HCT116 (cell line): ENCODE results near the gene LSMEM2. TPM values are rescaled to one million over a fixed set of nuclear protein-coding genes. Genes with fewer than 3 reads are reported as not detected.
A peak's percentile ranks its signal among the peaks of the same experiment; 100 is the strongest.

Source experiments
- ATAC-seq: fragments of 200-7000 bp; cut with Tn5 transposase; 2 replicates; pipeline ENCODE4 v1.9.1; 2020; ENCODE audit warnings: mild to moderate bottlenecking, moderate library complexity
- BruUV-seq: library from RNA; stranded (reverse); fragments of 400-500 nt; replicated peaks from 2 replicates; lab custom pipeline; 2021; lab: Mats Ljungman, UMichigan
- CTCF ChIA-PET: fragments of 300-600 bp; sonication (Branson Sonifier 250); formaldehyde crosslinking; loops from one replicate; lab custom pipeline; 2021; ENCODE audit warnings: antibody characterized with exemption; lab: Charles Lee
- POLR2A ChIA-PET: fragments of 300-600, 350-600 bp; sonication (Branson Sonifier 250); formaldehyde crosslinking; loops from one replicate; lab custom pipeline; 2021; ENCODE audit warnings: antibody characterized with exemption; lab: Charles Lee
- RAD21 ChIA-PET, 2 experiments: fragments of 300-600 bp; sonication (Branson Sonifier 250); formaldehyde crosslinking; loops; one replicate each; lab custom pipeline; 2023; ENCODE audit warnings: low total read pairs in 2 of 2; ENCODE audit not compliant: uncharacterized antibody in 2 of 2, unreplicated experiment in 2 of 2, low non-redundant PET in 1 of 2; lab: Charles Lee
- DNase-seq: peaks from one replicate; pipeline ENCODE4 v3.0.0-alpha.2; 2010; ENCODE audit warnings: low read depth, low spot score
- H2AFZ ChIP-seq: fragments of 200-600 bp; shearing (Covaris generic), sonication (generic); 2 replicates; pipeline ENCODE4 v1.6.1; 2017; ENCODE audit warnings: low read depth, mixed run types, mixed read lengths, antibody characterized with exemption, low read length; ENCODE audit not compliant: poor library complexity, severe bottlenecking
- H3K27ac ChIP-seq: 2 replicates; pipeline ENCODE4 v1.5.1; 2012; ENCODE audit warnings: low read depth, low read length
- H3K27me3 ChIP-seq: fragments of 200-600 bp; sonication (generic); 2 replicates; pipeline ENCODE4 v1.6.1; 2016; ENCODE audit warnings: mixed run types, low read length, mixed read lengths; ENCODE audit not compliant: insufficient read depth
- H3K36me3 ChIP-seq, 2 experiments: fragments of 200-500 bp in 1 of 2; fragments of 200-600 bp in 1 of 2; sonication (Bioruptor generic) in 1 of 2; sonication (generic) in 1 of 2; 2 replicates each; pipeline versions ENCODE4 v1.5.1 to v1.6.1; 2014 to 2016; ENCODE audit warnings: low read length in 2 of 2, inconsistent platforms in 1 of 2, mixed read lengths in 1 of 2, mixed run types in 1 of 2; ENCODE audit not compliant: insufficient read depth in 2 of 2, control insufficient read depth in 1 of 2
- H3K4me1 ChIP-seq, 2 experiments: fragments of 200-600 bp in 1 of 2; sonication (generic) in 1 of 2; 2 replicates each; pipeline versions ENCODE4 v1.5.1 to v1.6.1; 2012 to 2017; ENCODE audit warnings: low read length in 2 of 2, inconsistent platforms in 1 of 2, mild to moderate bottlenecking in 1 of 2, mixed read lengths in 1 of 2, mixed run types in 1 of 2, moderate library complexity in 1 of 2; ENCODE audit not compliant: insufficient read depth in 2 of 2, control insufficient read depth in 1 of 2
- H3K4me2 ChIP-seq: fragments of 200-600 bp; sonication (generic); 2 replicates; pipeline ENCODE4 v1.6.1; 2017; ENCODE audit warnings: mixed run types, low read length, mixed read lengths
- H3K4me3 ChIP-seq, 2 experiments: fragments of 200-600 bp in 1 of 2; sonication (generic) in 1 of 2; replicated peaks in 1 of 2; 2 replicates each; pipeline ENCODE4 v1.5.1; 2011 to 2016; ENCODE audit warnings: low read length in 2 of 2, control low read depth in 1 of 2, low read depth in 1 of 2, mild to moderate bottlenecking in 1 of 2, mixed read lengths in 1 of 2, mixed run types in 1 of 2
- H3K79me2 ChIP-seq: fragments of 200-600 bp; sonication (generic); 2 replicates; pipeline ENCODE4 v1.6.1; 2017; ENCODE audit warnings: mild to moderate bottlenecking, mixed run types, low read length, moderate library complexity, mixed read lengths; ENCODE audit not compliant: insufficient read depth
- H3K9ac ChIP-seq: fragments of 200-600 bp; sonication (generic); 2 replicates; pipeline ENCODE4 v1.6.1; 2016; ENCODE audit warnings: low read length, mixed read lengths
- H3K9me2 ChIP-seq: fragments of 200-600 bp; sonication (generic), shearing (Covaris generic); 2 replicates; pipeline ENCODE4 v1.6.1; 2017; ENCODE audit warnings: mixed run types, mild to moderate bottlenecking, moderate library complexity; ENCODE audit not compliant: insufficient read depth
- H3K9me3 ChIP-seq, 2 experiments: fragments of 200-500 bp in 1 of 2; fragments of 200-600 bp in 1 of 2; sonication (Bioruptor generic) in 1 of 2; sonication (generic) in 1 of 2; 2 replicates each; pipeline ENCODE4 v1.6.1; 2014 to 2017; ENCODE audit warnings: low read length in 2 of 2, mixed read lengths in 2 of 2, inconsistent platforms in 1 of 2, low read depth in 1 of 2, mild to moderate bottlenecking in 1 of 2, mixed run types in 1 of 2, moderate library complexity in 1 of 2; ENCODE audit not compliant: control insufficient read depth in 1 of 2, insufficient read depth in 1 of 2
- H4K20me1 ChIP-seq: fragments of 200-600 bp; sonication (generic), shearing (Covaris generic); 2 replicates; pipeline ENCODE4 v1.6.1; 2017; ENCODE audit warnings: mixed run types, mild to moderate bottlenecking, moderate library complexity; ENCODE audit not compliant: insufficient read depth
- EGR1 ChIP-seq: IDR thresholded peaks from 2 replicates; pipeline ENCODE4 v1.6.1; 2012; ENCODE audit warnings: low read depth
- EZH2 ChIP-seq: fragments of 200-600 bp; sonication (generic); IDR thresholded peaks from 2 replicates; pipeline ENCODE4 v1.6.1; 2017; ENCODE audit warnings: antibody characterized with exemption, mixed run types
- POLR2A ChIP-seq: IDR thresholded peaks from 2 replicates; pipeline ENCODE4 v1.7.0; 2011; ENCODE audit warnings: borderline replicate concordance; ENCODE audit not compliant: insufficient read depth, insufficient read length; ENCODE audit errors: extremely low read depth
- SIN3A ChIP-seq: IDR thresholded peaks from 2 replicates; pipeline ENCODE4 v1.6.1; 2012; ENCODE audit warnings: low read depth
- YY1 ChIP-seq: IDR thresholded peaks from 2 replicates; pipeline ENCODE4 v1.6.1; 2011; ENCODE audit warnings: low read length, low read depth, moderate library complexity, mild to moderate bottlenecking; ENCODE audit not compliant: insufficient replicate concordance; ENCODE audit errors: extremely low read depth
- ZNF274 ChIP-seq: fragments of 200-500 bp; sonication (Bioruptor generic); IDR thresholded peaks from 2 replicates; pipeline ENCODE4 v1.6.1; 2014; ENCODE audit warnings: mild to moderate bottlenecking, low read depth, low read length, inconsistent platforms
- intact Hi-C: fragments of 100-400 bp; cut with micrococcal nuclease; formaldehyde crosslinking; loops from 2 replicates; pipeline ENCODE4 v1.10.0; 2022
- total RNA-seq: library from RNA; stranded (reverse); gene quantifications from one replicate; pipeline ENCODE4 v1.2.1, GENCODE V29; 2021; ENCODE audit not compliant: unreplicated experiment
- TF ChIP-seq, protein P1 (sequence below): IDR thresholded peaks from 2 replicates; pipeline ENCODE4 v1.6.1; 2012; ENCODE audit warnings: low read depth
- TF ChIP-seq, protein P2 (sequence below): IDR thresholded peaks from 2 replicates; pipeline ENCODE4 v1.6.1; 2011; ENCODE audit warnings: mild to moderate bottlenecking, low read length, moderate library complexity; ENCODE audit not compliant: insufficient replicate concordance; ENCODE audit errors: extremely low read depth

LSMEM2 gene
- total RNA-seq, 1 experiment from 2014 or later, result not detected

DNA sequence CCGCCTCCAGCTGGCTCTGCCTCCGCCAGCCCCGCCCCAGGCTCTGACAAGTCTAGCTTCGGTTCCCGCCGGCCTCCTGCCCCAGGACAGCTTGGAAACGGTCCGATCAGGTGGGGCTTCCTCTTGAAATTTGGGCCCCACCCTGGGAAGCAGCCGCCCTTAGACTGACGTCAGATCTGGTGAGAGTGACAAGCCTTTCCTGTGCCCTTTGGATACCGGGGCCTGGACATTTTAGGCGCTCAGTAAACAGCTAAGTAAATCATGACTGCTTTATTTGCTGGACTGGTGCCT is 20.7 kb downstream of the LSMEM2 start:
- ChIA-PET CTCF (interaction anchor here (0.9 to 1.4 kb wide), 8 partner anchors 18 to 71 kb away, joined by 3 to 9 read pairs (median 5); partner anchors contain the start of gene TUSC2), RAD21 (interaction anchor here (0.5 to 1.3 kb wide), 8 partner anchors 13 to 1178 kb away, joined by 3 to 5 read pairs (median 4); no protein-coding TSS in a partner anchor), POLR2A (interaction anchor here (0.6 to 2.0 kb wide), 10 partner anchors 16 to 105 kb away, joined by 3 to 12 read pairs (median 4); partner anchors contain the start of genes GNAI2, RASSF1 and TUSC2)
- Histone ChIP-seq H3K27ac (peak overlapping the region; percentile 73), H3K4me2 (peak overlapping the region; percentile 97), H3K27me3 (no peaks in the 10 kb centered on the region), H3K79me2 (peaks cover 3% of the 10 kb centered on the region; the same call in 1 of the 2 replicates), H3K9ac (peak overlapping the region; percentile 72), H2AFZ (no peak overlapping the region), H3K9me2 (no peaks in the 10 kb centered on the region), H3K4me1 (peaks cover 21 to 49% of the 10 kb centered on the region in 2 experiments)
- BruUV-seq, result no TSS peak
- intact Hi-C loops, result no loop called here
- DNase-seq, result no peak
- TF ChIP-seq YY1, result no peak
- TF ChIP-seq SIN3A, result no peak
- no peak for TF ChIP-seq ZNF274
- TF ChIP-seq, protein P1, sequence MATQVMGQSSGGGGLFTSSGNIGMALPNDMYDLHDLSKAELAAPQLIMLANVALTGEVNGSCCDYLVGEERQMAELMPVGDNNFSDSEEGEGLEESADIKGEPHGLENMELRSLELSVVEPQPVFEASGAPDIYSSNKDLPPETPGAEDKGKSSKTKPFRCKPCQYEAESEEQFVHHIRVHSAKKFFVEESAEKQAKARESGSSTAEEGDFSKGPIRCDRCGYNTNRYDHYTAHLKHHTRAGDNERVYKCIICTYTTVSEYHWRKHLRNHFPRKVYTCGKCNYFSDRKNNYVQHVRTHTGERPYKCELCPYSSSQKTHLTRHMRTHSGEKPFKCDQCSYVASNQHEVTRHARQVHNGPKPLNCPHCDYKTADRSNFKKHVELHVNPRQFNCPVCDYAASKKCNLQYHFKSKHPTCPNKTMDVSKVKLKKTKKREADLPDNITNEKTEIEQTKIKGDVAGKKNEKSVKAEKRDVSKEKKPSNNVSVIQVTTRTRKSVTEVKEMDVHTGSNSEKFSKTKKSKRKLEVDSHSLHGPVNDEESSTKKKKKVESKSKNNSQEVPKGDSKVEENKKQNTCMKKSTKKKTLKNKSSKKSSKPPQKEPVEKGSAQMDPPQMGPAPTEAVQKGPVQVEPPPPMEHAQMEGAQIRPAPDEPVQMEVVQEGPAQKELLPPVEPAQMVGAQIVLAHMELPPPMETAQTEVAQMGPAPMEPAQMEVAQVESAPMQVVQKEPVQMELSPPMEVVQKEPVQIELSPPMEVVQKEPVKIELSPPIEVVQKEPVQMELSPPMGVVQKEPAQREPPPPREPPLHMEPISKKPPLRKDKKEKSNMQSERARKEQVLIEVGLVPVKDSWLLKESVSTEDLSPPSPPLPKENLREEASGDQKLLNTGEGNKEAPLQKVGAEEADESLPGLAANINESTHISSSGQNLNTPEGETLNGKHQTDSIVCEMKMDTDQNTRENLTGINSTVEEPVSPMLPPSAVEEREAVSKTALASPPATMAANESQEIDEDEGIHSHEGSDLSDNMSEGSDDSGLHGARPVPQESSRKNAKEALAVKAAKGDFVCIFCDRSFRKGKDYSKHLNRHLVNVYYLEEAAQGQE, result no peak
- no peak for TF ChIP-seq EZH2
- no peak for TF ChIP-seq POLR2A
- TF ChIP-seq, protein P2, sequence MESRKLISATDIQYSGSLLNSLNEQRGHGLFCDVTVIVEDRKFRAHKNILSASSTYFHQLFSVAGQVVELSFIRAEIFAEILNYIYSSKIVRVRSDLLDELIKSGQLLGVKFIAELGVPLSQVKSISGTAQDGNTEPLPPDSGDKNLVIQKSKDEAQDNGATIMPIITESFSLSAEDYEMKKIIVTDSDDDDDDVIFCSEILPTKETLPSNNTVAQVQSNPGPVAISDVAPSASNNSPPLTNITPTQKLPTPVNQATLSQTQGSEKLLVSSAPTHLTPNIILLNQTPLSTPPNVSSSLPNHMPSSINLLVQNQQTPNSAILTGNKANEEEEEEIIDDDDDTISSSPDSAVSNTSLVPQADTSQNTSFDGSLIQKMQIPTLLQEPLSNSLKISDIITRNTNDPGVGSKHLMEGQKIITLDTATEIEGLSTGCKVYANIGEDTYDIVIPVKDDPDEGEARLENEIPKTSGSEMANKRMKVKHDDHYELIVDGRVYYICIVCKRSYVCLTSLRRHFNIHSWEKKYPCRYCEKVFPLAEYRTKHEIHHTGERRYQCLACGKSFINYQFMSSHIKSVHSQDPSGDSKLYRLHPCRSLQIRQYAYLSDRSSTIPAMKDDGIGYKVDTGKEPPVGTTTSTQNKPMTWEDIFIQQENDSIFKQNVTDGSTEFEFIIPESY, result no peak
- no peak for TF ChIP-seq EGR1
- TF ChIP-seq, all 23 proteins: peak for 0
- peak overlapping the region; percentile 48 to 92 for H3K4me3 ChIP-seq
- ATAC-seq, result no peak
- H3K9me3 ChIP-seq, result no peaks in the 10 kb centered on the region
- no peaks in the 10 kb centered on the region for H4K20me1 ChIP-seq
- H3K36me3 ChIP-seq, result no peaks in the 10 kb centered on the region
